PC-9 (cell line): Measurements from ENCODE around the gene CYTH3. TPM values are rescaled to one million over a fixed set of nuclear protein-coding genes. Genes with fewer than 3 reads are reported as not detected.

ENCODE experiments used
- BruUV-seq: library from RNA; stranded (reverse); fragments of 400-500 nt; replicated peaks from 2 replicates; lab custom pipeline; 2021; lab: Mats Ljungman, UMichigan
- CTCF ChIA-PET: fragments of 300-600 bp; sonication (Branson Sonifier 250); formaldehyde crosslinking; loops from one replicate; lab custom pipeline; 2022; ENCODE audit warnings: antibody characterized with exemption; lab: Charles Lee
- POLR2A ChIA-PET: fragments of 300-600 bp; sonication (Branson Sonifier 250); formaldehyde crosslinking; loops from one replicate; lab custom pipeline; 2022; ENCODE audit warnings: antibody characterized with exemption; ENCODE audit not compliant: unreplicated experiment; lab: Charles Lee
- DNase-seq, 2 experiments: peaks; one replicate each; pipeline versions ENCODE4 v3.0.0 to v3.0.0-alpha.2; 2015 to 2022; ENCODE audit warnings: mixed read lengths in 1 of 2
- H2AFZ ChIP-seq: fragments of 200-600 bp; sonication (generic); 2 replicates; pipeline ENCODE4 v1.8.1; 2017; ENCODE audit warnings: antibody characterized with exemption
- H3F3A ChIP-seq: fragments of 200-600 bp; sonication (generic); 2 replicates; pipeline ENCODE4 v1.8.1; 2017; ENCODE audit warnings: antibody characterized with exemption, mild to moderate bottlenecking, low read depth; ENCODE audit not compliant: insufficient read depth
- H3K27ac ChIP-seq: fragments of 200-600 bp; sonication (generic); 2 replicates; pipeline ENCODE4 v1.6.1; 2016; ENCODE audit warnings: mixed run types
- H3K27me3 ChIP-seq: fragments of 200-600 bp; sonication (generic); 2 replicates; pipeline ENCODE4 v1.6.1; 2016; ENCODE audit warnings: low read depth, mixed run types; ENCODE audit not compliant: insufficient read depth
- H3K36me3 ChIP-seq: fragments of 200-600 bp; sonication (generic); 2 replicates; pipeline ENCODE4 v1.6.1; 2016; ENCODE audit warnings: low read depth, mixed run types
- H3K4me1 ChIP-seq: fragments of 200-600 bp; sonication (generic); replicated peaks from 2 replicates; pipeline ENCODE4 v1.6.1; 2016; ENCODE audit warnings: mixed run types; ENCODE audit not compliant: insufficient read depth
- H3K4me2 ChIP-seq: fragments of 200-600 bp; sonication (generic); 2 replicates; pipeline ENCODE4 v1.6.1; 2017; ENCODE audit warnings: mixed run types
- H3K4me3 ChIP-seq: fragments of 200-600 bp; sonication (generic); 2 replicates; pipeline ENCODE4 v1.6.1; 2016; ENCODE audit warnings: mixed run types
- H3K79me2 ChIP-seq: fragments of 200-600 bp; sonication (generic); 2 replicates; pipeline ENCODE4 v1.6.1; 2017; ENCODE audit warnings: low read depth, mixed run types
- H3K9me2 ChIP-seq: fragments of 200-600 bp; sonication (generic); 2 replicates; pipeline ENCODE4 v1.8.1; 2017; ENCODE audit warnings: mild to moderate bottlenecking; ENCODE audit not compliant: insufficient read depth
- H3K9me3 ChIP-seq: fragments of 200-600 bp; sonication (generic); 2 replicates; pipeline ENCODE4 v1.8.1; 2016; ENCODE audit warnings: low read depth; ENCODE audit not compliant: insufficient read depth
- H4K20me1 ChIP-seq: fragments of 200-600 bp; sonication (generic); 2 replicates; pipeline ENCODE4 v1.8.1; 2017; ENCODE audit not compliant: insufficient read depth
- EZH2 ChIP-seq: fragments of 200-600 bp; sonication (generic); IDR thresholded peaks from 2 replicates; pipeline ENCODE4 v1.8.0; 2017; ENCODE audit warnings: antibody characterized with exemption, low read depth
- intact Hi-C: fragments of 100-400 bp; cut with micrococcal nuclease; formaldehyde crosslinking; loops from one replicate; pipeline ENCODE4 v1.10.0; 2022; ENCODE audit not compliant: unreplicated experiment
- total RNA-seq: library from RNA; stranded (reverse); gene quantifications from 2 replicates; pipeline ENCODE4 v1.2.3, GENCODE V29; 2021
- TF ChIP-seq, protein P1 (sequence below): fragments of 200-600 bp; sonication (generic); conservative IDR thresholded peaks from 2 replicates; pipeline ENCODE4 v1.6.1; 2017; ENCODE audit warnings: mixed run types, antibody characterized with exemption, mild to moderate bottlenecking, moderate library complexity

CYTH3 gene
- total RNA-seq, 1 experiment from 2014 or later, result 84.4 TPM

DNA sequence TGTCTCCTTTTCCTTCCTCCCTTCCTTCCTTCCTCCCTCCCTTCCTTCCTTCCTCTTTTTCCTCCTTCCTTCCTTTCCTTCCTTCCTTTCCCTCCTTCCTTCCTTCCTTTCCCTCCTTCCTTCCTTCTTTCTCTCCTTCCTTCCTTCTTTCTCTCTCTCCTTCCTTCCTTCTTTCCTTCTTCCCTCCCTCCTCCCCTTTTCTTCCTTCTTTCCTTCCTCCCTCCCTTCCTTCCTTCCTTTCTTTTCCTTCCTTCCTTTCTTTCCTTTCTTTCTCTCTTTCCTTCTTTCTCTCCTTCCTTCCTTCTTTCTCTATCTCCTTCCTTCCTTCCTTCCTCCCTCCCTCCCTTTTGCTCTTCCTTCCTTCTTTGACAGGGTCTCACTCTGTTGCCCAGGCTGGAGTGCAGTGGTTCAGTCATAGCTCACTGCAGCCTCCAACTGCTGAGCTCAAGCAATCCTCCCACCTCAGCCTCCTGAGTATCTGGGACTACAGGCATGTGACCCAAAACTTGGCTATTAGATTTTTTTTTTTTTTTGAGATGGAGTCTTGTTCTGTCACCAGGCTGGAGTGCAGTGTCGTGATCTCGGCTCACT is 15.9 kb upstream of the CYTH3 start:
- TF ChIP-seq EZH2, result no peak
- TF ChIP-seq, protein P1, sequence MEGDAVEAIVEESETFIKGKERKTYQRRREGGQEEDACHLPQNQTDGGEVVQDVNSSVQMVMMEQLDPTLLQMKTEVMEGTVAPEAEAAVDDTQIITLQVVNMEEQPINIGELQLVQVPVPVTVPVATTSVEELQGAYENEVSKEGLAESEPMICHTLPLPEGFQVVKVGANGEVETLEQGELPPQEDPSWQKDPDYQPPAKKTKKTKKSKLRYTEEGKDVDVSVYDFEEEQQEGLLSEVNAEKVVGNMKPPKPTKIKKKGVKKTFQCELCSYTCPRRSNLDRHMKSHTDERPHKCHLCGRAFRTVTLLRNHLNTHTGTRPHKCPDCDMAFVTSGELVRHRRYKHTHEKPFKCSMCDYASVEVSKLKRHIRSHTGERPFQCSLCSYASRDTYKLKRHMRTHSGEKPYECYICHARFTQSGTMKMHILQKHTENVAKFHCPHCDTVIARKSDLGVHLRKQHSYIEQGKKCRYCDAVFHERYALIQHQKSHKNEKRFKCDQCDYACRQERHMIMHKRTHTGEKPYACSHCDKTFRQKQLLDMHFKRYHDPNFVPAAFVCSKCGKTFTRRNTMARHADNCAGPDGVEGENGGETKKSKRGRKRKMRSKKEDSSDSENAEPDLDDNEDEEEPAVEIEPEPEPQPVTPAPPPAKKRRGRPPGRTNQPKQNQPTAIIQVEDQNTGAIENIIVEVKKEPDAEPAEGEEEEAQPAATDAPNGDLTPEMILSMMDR, result no peak
- Histone ChIP-seq H3K4me1 (peaks cover 32% of the 10 kb centered on the region), H3F3A (peaks cover 42% of the 10 kb centered on the region), H3K9me3 (no peaks in the 10 kb centered on the region), H3K27me3 (no peaks in the 10 kb centered on the region), H3K9me2 (no peaks in the 10 kb centered on the region), H2AFZ (no peak overlapping the region), H4K20me1 (no peaks in the 10 kb centered on the region), H3K79me2 (no peaks in the 10 kb centered on the region), H3K27ac (no peak overlapping the region), H3K4me3 (no peak overlapping the region), H3K36me3 (no peaks in the 10 kb centered on the region), H3K4me2 (no peak overlapping the region)
- ChIA-PET CTCF (interaction anchor here (0.6 to 1.3 kb wide), 2 partner anchors 17 to 44 kb away, joined by 4 read pairs; no protein-coding TSS in a partner anchor), POLR2A (no interaction called here)
- intact Hi-C loops, result no loop called here
- DNase-seq, result no peak
- no TSS peak for BruUV-seq

DNA sequence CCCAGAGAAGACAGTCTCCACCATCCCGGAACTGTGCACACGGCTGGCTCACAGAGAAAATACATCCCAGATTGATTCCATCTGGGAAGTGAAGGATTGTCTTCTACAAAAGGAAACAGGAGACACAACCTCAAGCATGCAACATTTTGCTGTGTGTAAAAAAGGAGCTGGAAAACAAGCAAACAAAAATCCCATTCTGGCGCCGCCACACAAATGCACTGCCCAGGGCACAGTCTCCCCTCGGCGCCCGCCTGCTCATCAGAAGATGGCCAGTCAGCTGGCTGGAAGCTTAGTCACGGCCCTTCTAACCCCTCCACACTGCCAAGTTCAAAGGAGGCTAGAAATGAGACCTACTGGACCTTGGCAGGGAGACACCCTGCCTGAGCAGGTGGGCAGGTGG is 14.1 kb upstream of the CYTH3 start:
- Histone ChIP-seq H3K27me3 (no peaks in the 10 kb centered on the region), H3K36me3 (no peaks in the 10 kb centered on the region), H3F3A (peaks cover 58% of the 10 kb centered on the region), H3K9me2 (no peaks in the 10 kb centered on the region), H4K20me1 (no peaks in the 10 kb centered on the region), H2AFZ (no peak overlapping the region), H3K27ac (no peak overlapping the region), H3K79me2 (no peaks in the 10 kb centered on the region), H3K9me3 (no peaks in the 10 kb centered on the region), H3K4me1 (peaks cover 47% of the 10 kb centered on the region), H3K4me3 (no peak overlapping the region), H3K4me2 (no peak overlapping the region)
- POLR2A ChIA-PET, result no interaction called here
- CTCF ChIA-PET, result interaction anchor here (0.6 kb wide), 1 partner anchor 152 kb away, joined by 5 read pairs; no protein-coding TSS in a partner anchor
- DNase-seq, result no peak
- intact Hi-C loops, result no loop called here
- TF ChIP-seq, protein P1, result no peak
- TF ChIP-seq EZH2, result no peak
- BruUV-seq, result no TSS peak

DNA sequence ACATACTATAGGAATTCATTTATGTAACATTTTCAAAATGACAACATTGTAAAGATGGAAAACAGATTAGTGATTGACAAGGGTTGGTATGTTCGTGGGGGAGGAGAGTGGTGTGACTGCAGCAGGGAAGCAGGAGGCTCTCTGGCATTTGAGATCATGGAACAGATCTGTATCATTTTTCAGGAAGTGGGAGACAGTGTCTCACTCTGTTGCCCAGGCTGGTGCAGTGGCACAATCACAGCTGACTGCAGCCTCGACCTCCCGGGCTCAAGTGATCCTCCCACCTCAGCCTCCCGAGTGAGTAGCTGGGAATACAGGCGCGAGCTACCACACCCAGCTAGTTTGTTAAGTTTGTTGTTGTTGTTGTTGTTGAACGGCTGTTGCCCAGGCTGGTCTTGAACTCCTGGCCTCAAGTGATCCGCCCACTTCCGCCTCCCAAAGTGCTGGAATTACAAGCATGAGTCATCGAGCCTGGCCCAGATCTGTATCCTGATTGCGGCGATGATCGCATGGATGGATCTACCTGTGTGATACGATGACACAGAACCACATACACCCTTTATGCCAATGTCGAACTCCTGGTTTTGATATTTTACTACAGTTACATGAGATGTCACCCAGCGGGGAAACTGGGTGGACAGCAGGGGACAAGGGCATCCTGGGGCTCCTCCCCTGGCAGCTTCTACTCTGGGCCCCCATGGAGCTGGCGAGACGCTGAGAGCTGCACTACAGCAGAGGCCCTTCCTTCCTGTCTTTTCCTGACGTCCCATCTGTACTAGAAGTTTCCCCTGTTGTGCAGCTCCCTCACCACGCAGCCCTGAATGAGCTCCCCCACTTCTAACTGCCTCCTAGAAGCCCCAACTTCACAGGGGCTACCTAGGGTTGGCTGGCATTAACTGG is 12.3 kb upstream of the CYTH3 start:
- no TSS peak for BruUV-seq
- intact Hi-C loops, result loop anchor here (5.0 kb wide), 1 partner anchor 163 kb away; the partner anchor contains the start of gene DAGLB
- peaks cover 35% of the 10 kb centered on the region for H3K4me1 ChIP-seq
- peak overlapping the region; percentile 100 for H3K27ac ChIP-seq
- H4K20me1 ChIP-seq, result no peaks in the 10 kb centered on the region
- POLR2A ChIA-PET, result interaction anchor here (0.5 to 0.9 kb wide), 2 partner anchors 14 to 1280 kb away, joined by 3 to 5 read pairs; no protein-coding TSS in a partner anchor
- H3K36me3 ChIP-seq, result no peaks in the 10 kb centered on the region
- CTCF ChIA-PET, result no interaction called here
- no peak overlapping the region for H2AFZ ChIP-seq
- peak; percentile 81 to 90 for DNase-seq
- H3K4me2 ChIP-seq, result peak overlapping the region; percentile 83
- no peak overlapping the region for H3K4me3 ChIP-seq
- no peaks in the 10 kb centered on the region for H3K27me3 ChIP-seq
- H3K9me2 ChIP-seq, result no peaks in the 10 kb centered on the region
- no peaks in the 10 kb centered on the region for H3K79me2 ChIP-seq
- no peak for TF ChIP-seq EZH2
- TF ChIP-seq, protein P1, result no peak
- H3F3A ChIP-seq, result peaks cover 49% of the 10 kb centered on the region
- H3K9me3 ChIP-seq, result no peaks in the 10 kb centered on the region
